Keratinocyte (primary cell): ENCODE measurements around the gene TSPEAR. TPM values are rescaled to one million over a fixed set of nuclear protein-coding genes. Genes with fewer than 3 reads are reported as not detected.

Experiments
- DNase-seq: peaks from one replicate; pipeline ENCODE4 v3.0.0-alpha.2; 2011; ENCODE audit warnings: low read depth, missing footprints, low spot score
- FAIRE-seq: peaks from 2 replicates; lab custom pipeline; 2011; peaks lifted over from hg19 to GRCh38; lab: Jason Lieb, UNC
- H2AFZ ChIP-seq: 2 replicates; pipeline ENCODE4 v1.6.0; 2012; ENCODE audit warnings: low read length, control low read depth, inconsistent platforms; ENCODE audit not compliant: control insufficient read depth
- H3K27ac ChIP-seq: 2 replicates; pipeline ENCODE4 v1.5.1; 2011; ENCODE audit warnings: low read length; ENCODE audit not compliant: control insufficient read depth, insufficient read depth
- H3K27me3 ChIP-seq: 3 replicates; pipeline ENCODE4 v1.6.0; 2011; ENCODE audit warnings: low read length; ENCODE audit not compliant: control insufficient read depth, insufficient read depth; ENCODE audit errors: extremely low read depth
- H3K36me3 ChIP-seq, 2 experiments: 2 replicates in 1 of 2; 3 replicates in 1 of 2; pipeline ENCODE4 v1.5.1; 2011; ENCODE audit warnings: low read length in 2 of 2, mild to moderate bottlenecking in 1 of 2; ENCODE audit not compliant: control insufficient read depth in 2 of 2, insufficient read depth in 2 of 2; ENCODE audit errors: extremely low read depth in 1 of 2
- H3K4me1 ChIP-seq: 3 replicates; pipeline ENCODE4 v1.5.1; 2011; ENCODE audit warnings: low read length; ENCODE audit not compliant: control insufficient read depth, insufficient read depth; ENCODE audit errors: extremely low read depth
- H3K4me2 ChIP-seq: 3 replicates; pipeline ENCODE4 v1.6.0; 2011; ENCODE audit warnings: low read depth, low read length; ENCODE audit not compliant: control insufficient read depth, insufficient read depth; ENCODE audit errors: extremely low read depth
- H3K4me3 ChIP-seq, 3 experiments: fragments of 200-600 bp in 1 of 3; sonication (generic) in 1 of 3; 2 replicates in 2 of 3; 3 replicates in 1 of 3; pipeline ENCODE4 v1.5.1; 2011 to 2016; ENCODE audit warnings: low read length in 3 of 3, mild to moderate bottlenecking in 3 of 3, control low read depth in 2 of 3, inconsistent platforms in 1 of 3, low read depth in 1 of 3, mixed read lengths in 1 of 3, mixed run types in 1 of 3, moderate library complexity in 1 of 3; ENCODE audit not compliant: control insufficient read depth in 2 of 3, insufficient read depth in 2 of 3; ENCODE audit errors: extremely low read depth in 1 of 3
- H3K79me2 ChIP-seq: 2 replicates; pipeline ENCODE4 v1.6.0; 2012; ENCODE audit warnings: low read length; ENCODE audit not compliant: control insufficient read depth, insufficient read depth
- H3K9ac ChIP-seq: 3 replicates; pipeline ENCODE4 v1.6.0; 2011; ENCODE audit warnings: low read length; ENCODE audit not compliant: control insufficient read depth, insufficient read depth; ENCODE audit errors: extremely low read depth
- H3K9me1 ChIP-seq: 3 replicates; pipeline ENCODE4 v1.6.0; 2011; ENCODE audit warnings: low read length; ENCODE audit not compliant: control insufficient read depth, insufficient read depth; ENCODE audit errors: extremely low read depth
- H3K9me3 ChIP-seq: 2 replicates; pipeline ENCODE4 v1.5.1; 2012; ENCODE audit warnings: low read depth, low read length; ENCODE audit not compliant: control insufficient read depth
- H4K20me1 ChIP-seq: 3 replicates; pipeline ENCODE4 v1.6.0; 2011; ENCODE audit warnings: low read length; ENCODE audit not compliant: control insufficient read depth, insufficient read depth; ENCODE audit errors: extremely low read depth
- CTCF ChIP-seq, 3 experiments: IDR thresholded peaks in 1 of 3; conservative IDR thresholded peaks in 1 of 3; optimal IDR thresholded peaks in 1 of 3; 2 replicates in 2 of 3; 3 replicates in 1 of 3; pipeline versions ENCODE3 to v1.5.1; 2011; ENCODE audit warnings: low read length in 3 of 3, mild to moderate bottlenecking in 3 of 3, moderate library complexity in 2 of 3, control low read depth in 1 of 3, inconsistent platforms in 1 of 3; ENCODE audit not compliant: insufficient read depth in 2 of 3; ENCODE audit errors: extremely low read depth in 1 of 3
- EZH2 ChIP-seq: IDR thresholded peaks from one replicate; pipeline ENCODE4 v1.6.1; 2012; ENCODE audit warnings: inconsistent platforms, mild to moderate bottlenecking, low read length, moderate library complexity
- dilution Hi-C: fragments of 300-500 bp; cut with MboI; formaldehyde crosslinking; loops from one replicate; pipeline ENCODE4 v1.7.0; 2020; ENCODE audit warnings: low sequenced_read_pairs; ENCODE audit not compliant: extremely low pct_ligation_motif_present
- polyA plus RNA-seq, 5 experiments: library from polyadenylated mRNA; depleted of rRNA in 3 of 5; stranded (reverse) in 3 of 5; stranded (forward) in 1 of 5; unstranded in 1 of 5; fragments of >200 nt; gene quantifications; 1 replicate in 1 of 5; 2 replicates in 3 of 5; 3 replicates in 1 of 5; pipeline versions ENCODE4 v1.2.1 to v1.2.3, GENCODE V29; 2011 to 2012; ENCODE audit warnings: missing spikeins in 2 of 5, low read depth in 1 of 5, low replicate concordance in 1 of 5

The TSPEAR gene
- polyA plus RNA-seq, 1 donor (not counting 4 experiments of a cell fraction or from before 2014, with no cell fraction given) = 0.12 TPM

DNA sequence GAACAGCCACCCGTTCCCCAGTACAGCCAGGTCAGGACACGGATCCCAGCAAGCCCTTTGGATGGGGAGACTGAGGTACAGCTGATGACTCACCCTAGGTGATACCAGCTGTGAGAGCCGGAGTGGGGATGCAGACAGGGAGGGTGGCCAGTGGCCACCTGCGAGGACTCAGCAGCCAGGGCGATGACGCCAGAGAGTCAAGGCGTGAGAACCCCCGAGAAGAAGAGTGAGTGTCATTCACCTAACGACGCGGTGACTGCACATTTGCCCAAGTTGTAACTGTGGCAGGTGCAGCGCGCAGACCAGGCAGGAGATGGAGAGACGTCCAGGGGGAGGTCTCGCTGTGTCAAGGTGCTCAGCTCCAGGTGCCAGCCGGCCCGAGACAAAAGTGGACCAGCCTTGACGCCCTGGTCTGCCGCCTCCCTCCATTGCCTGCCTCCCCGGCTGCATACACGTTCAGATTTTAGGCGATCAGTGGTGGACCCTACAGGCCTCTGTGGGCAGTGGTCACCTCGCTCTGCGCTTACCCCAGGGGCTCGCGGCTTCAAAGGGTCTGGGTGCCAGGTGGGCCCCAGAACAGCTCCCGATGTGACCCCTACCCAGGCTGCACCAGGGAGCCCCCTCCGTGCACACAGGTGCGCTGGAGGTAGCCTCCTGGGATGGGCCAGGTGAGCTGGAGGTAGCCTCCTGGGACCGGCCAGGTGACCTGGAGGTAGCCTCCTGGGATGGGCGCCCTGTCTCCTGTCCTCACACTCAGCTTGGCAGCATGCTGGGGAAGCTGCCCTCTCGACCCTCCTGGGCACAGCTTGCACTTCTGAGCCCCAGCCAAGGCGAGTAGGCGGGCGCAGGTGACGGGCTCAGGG lies 244.1 kb downstream of the TSPEAR start:
- TF ChIP-seq CTCF (optimal IDR thresholded peaks at IDR 0.05 in 1 of 3, IDR thresholded peaks at IDR 0.05 in 1 of 3, conservative IDR thresholded peaks at IDR 0.05 in 1 of 3; ENCODE audit: extremely low read depth in 1 of 3, insufficient read depth in 2 of 3, low read length in 3 of 3) (no peak), EZH2 (no peak)
- Histone ChIP-seq H3K27ac (no peak overlapping the region), H3K4me2 (no peak overlapping the region), H3K9ac (no peak overlapping the region), H3K4me3 (no peak overlapping the region), H3K79me2 (no peaks in the 10 kb centered on the region), H3K27me3 (no peaks in the 10 kb centered on the region), H2AFZ (no peak overlapping the region), H4K20me1 (no peaks in the 10 kb centered on the region), H3K4me1 (no peaks in the 10 kb centered on the region), H3K36me3 (no peaks in the 10 kb centered on the region), H3K9me1 (no peaks in the 10 kb centered on the region), H3K9me3 (peaks cover 3% of the 10 kb centered on the region)
- FAIRE-seq (no peak), DNase-seq (no peak)
- dilution Hi-C loops = no loop called here

- no peaks in the 10 kb centered on the region for H3K27me3 ChIP-seq
- FAIRE-seq = no peak
Observed at GRCh38 chr21:44466351-44466954, 244.9 kb downstream of the TSPEAR start.

More at GRCh38 chr21:44466351-44466954, 244.9 kb downstream of the TSPEAR start:
- dilution Hi-C loops = no loop called here
- Histone ChIP-seq H3K9me1 (no peaks in the 10 kb centered on the region), H2AFZ (no peak overlapping the region), H3K9me3 (peaks cover 3% of the 10 kb centered on the region), H3K4me1 (no peaks in the 10 kb centered on the region), H3K4me2 (no peak overlapping the region), H3K36me3 (no peaks in the 10 kb centered on the region), H3K9ac (no peak overlapping the region), H4K20me1 (no peaks in the 10 kb centered on the region), H3K4me3 (no peak overlapping the region), H3K27ac (no peak overlapping the region), H3K79me2 (no peaks in the 10 kb centered on the region)
- TF ChIP-seq CTCF (optimal IDR thresholded peaks at IDR 0.05 in 1 of 3, IDR thresholded peaks at IDR 0.05 in 1 of 3, conservative IDR thresholded peaks at IDR 0.05 in 1 of 3; ENCODE audit: extremely low read depth in 1 of 3, insufficient read depth in 2 of 3, low read length in 3 of 3) (no peak), EZH2 (no peak)
- DNase-seq = no peak
